NCI-H1048 (cell line): ENCODE measurements around the gene SLTM.
"Not testable (repeated sequence)": the region's sequence is repeated elsewhere in the genome, so short reads cannot be mapped to it uniquely, and the experiment has no call there.

Source experiments
- DNase-seq: peaks from one replicate; lab custom pipeline; 2025; lab: John Stamatoyannopoulos, UW

The SLTM gene

GRCh38 chr15:58933281-58934113, at the start of gene SLTM:
Gene SLTM, minus strand, starts transcription at chr15:58933679. Its CDS starts 114 bp downstream, at chr15:58933565.
- peak; percentile 89 for DNase-seq

- DNase-seq = no peak
Measured at GRCh38 chr15:58983261-58983660, 49.8 kb upstream of the SLTM start.

- DNase-seq = no peak
Measured at GRCh38 chr15:58981808-58982475, 48.5 kb upstream of the SLTM start.

GRCh38 chr15:58980351-58980939, 47.0 kb upstream of the SLTM start:
- DNase-seq = no peak

- DNase-seq = no peak
Measured at GRCh38 chr15:58977887-58978286, 44.4 kb upstream of the SLTM start.

GRCh38 chr15:58967479-58967878, 34.0 kb upstream of the SLTM start:
- no peak for DNase-seq

- DNase-seq = no peak
Measured at GRCh38 chr15:58966698-58967097, 33.2 kb upstream of the SLTM start.

GRCh38 chr15:58962662-58963565, 29.4 kb upstream of the SLTM start:
- no peak for DNase-seq

GRCh38 chr15:58962136-58962535, 28.7 kb upstream of the SLTM start:
- no peak for DNase-seq

- no peak for DNase-seq
Measured at GRCh38 chr15:58958811-58959210, 25.3 kb upstream of the SLTM start.

- no peak for DNase-seq
Measured at GRCh38 chr15:58957101-58957973, 23.9 kb upstream of the SLTM start.

- DNase-seq = no peak
Measured at GRCh38 chr15:58952751-58953150, 19.3 kb upstream of the SLTM start.

GRCh38 chr15:58951388-58952007, 18.0 kb upstream of the SLTM start:
- peak; percentile 74 for DNase-seq

GRCh38 chr15:58947179-58947578, 13.7 kb upstream of the SLTM start:
- DNase-seq = no peak

- DNase-seq = not testable (repeated sequence)
Measured at GRCh38 chr15:58934974-58935373, 1.5 kb upstream of the SLTM start.

- DNase-seq = no peak
Measured at GRCh38 chr15:58934521-58934920, 1.0 kb upstream of the SLTM start.

GRCh38 chr15:58934114-58934447, 602 bp upstream of the SLTM start:
- DNase-seq = no peak

- DNase-seq = no peak
Measured at GRCh38 chr15:58932710-58933280, 684 bp downstream of the SLTM start.

GRCh38 chr15:58931987-58932588, 1.4 kb downstream of the SLTM start:
- no peak for DNase-seq

GRCh38 chr15:58929891-58930416, 3.5 kb downstream of the SLTM start:
- DNase-seq = no peak
